ENCODE results near the gene TECTB. TPM values are rescaled to one million over a fixed set of nuclear protein-coding genes. Genes with fewer than 3 reads are reported as not detected.

TECTB gene
- total RNA-seq, 2 donors from 2014 or later: not detected

DNA sequence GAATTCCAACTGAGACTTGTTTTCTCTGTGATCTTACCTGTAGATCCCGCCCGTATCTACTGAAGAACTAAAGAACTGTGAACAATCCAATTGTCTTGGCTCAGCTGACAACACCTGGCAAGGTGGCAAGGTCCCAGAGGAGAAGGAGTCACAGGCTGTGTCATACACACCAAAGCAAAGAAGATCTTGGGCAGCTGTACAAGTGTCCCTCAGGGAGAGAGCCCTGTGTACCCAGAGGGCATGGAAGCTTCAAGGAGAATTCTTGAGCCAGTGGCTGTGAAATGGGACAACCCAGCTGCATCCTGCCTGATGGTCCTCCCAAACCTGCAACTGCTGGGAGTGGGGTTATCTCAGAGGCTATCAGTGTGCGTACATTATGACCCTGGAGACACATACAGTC lies 46.7 kb upstream of the TECTB start:
- Mint-ChIP-seq H3K27ac (no peak overlapping the region), H3K4me1 (peaks cover 9% of the 10 kb centered on the region), H3K27me3 (ENCODE audit: insufficient read depth) (peaks cover 3% of the 10 kb centered on the region), H3K36me3 (ENCODE audit: low read depth) (no peaks in the 10 kb centered on the region), H3K9me3 (peaks cover 20% of the 10 kb centered on the region), H3K4me3 (no peak overlapping the region)
- WGBS, 2 experiments (ENCODE audit: insufficient coverage in 1 of 2, insufficient read length in 1 of 2): 91% methylated on average over 2 to 3 of the region's 3 CpGs
- Histone ChIP-seq H3K27me3 (ENCODE audit: control insufficient read depth, insufficient read depth, low read length, poor library complexity, severe bottlenecking) (no peaks in the 10 kb centered on the region), H3K9ac (ENCODE audit: extremely low read depth, low read length, poor library complexity, severe bottlenecking) (no peak overlapping the region), H3K4me1 (ENCODE audit: control insufficient read depth, insufficient read depth, low read length) (no peaks in the 10 kb centered on the region), H3K27ac (ENCODE audit: low read depth, low read length) (no peak overlapping the region), H3K36me3 (ENCODE audit: control insufficient read depth, insufficient read depth, low read length) (no peaks in the 10 kb centered on the region), H3K4me3 (ENCODE audit: low read length) (no peak overlapping the region), H3K9me3 (ENCODE audit: control insufficient read depth, low read length) (peaks cover 18% of the 10 kb centered on the region)
- no peak for TF ChIP-seq CTCF (conservative IDR thresholded peaks at IDR 0.05)
- DNase-seq: no peak

DNA sequence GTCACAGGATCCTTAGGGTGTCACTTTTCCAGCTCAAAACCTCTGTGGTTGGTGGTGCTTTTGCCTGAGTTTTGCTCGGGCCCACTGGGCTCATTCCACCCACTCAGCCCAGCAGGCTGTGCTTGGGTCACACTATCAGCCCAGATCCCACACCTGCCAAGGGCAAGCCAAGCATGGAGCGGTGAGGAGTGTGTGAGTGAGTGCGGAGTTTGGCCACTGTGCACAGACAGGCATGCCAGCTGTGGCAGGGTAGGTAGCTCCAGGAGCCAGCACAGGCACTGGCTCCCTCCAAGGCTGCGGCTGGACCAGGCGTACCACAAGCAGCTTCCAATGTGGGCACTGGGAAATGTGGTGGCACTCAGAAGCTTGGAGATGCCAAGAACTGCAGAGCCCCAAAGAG lies 43.9 kb upstream of the TECTB start:
- no peak overlapping the region for H3K9ac ChIP-seq (ENCODE audit: extremely low read depth, low read length, poor library complexity, severe bottlenecking)
- no peaks in the 10 kb centered on the region for H3K36me3 Mint-ChIP-seq (ENCODE audit: low read depth)
- 91 to 100% methylated on average over 2 to 5 of the region's 5 CpGs for WGBS, 2 experiments (ENCODE audit: insufficient coverage in 1 of 2, insufficient read length in 1 of 2)
- H3K27ac ChIP-seq (ENCODE audit: low read depth, low read length): no peak overlapping the region
- H3K4me3 Mint-ChIP-seq: no peak overlapping the region
- H3K4me1 ChIP-seq (ENCODE audit: control insufficient read depth, insufficient read depth, low read length): no peaks in the 10 kb centered on the region
- H3K36me3 ChIP-seq (ENCODE audit: control insufficient read depth, insufficient read depth, low read length): no peaks in the 10 kb centered on the region
- H3K4me3 ChIP-seq (ENCODE audit: low read length): no peak overlapping the region
- peaks cover 20% of the 10 kb centered on the region for H3K9me3 Mint-ChIP-seq
- no peak for DNase-seq
- no peak for TF ChIP-seq CTCF (conservative IDR thresholded peaks at IDR 0.05)
- no peaks in the 10 kb centered on the region for H3K27me3 ChIP-seq (ENCODE audit: control insufficient read depth, insufficient read depth, low read length, poor library complexity, severe bottlenecking)
- H3K27ac Mint-ChIP-seq: no peak overlapping the region
- no peaks in the 10 kb centered on the region for H3K4me1 Mint-ChIP-seq
- peaks cover 18% of the 10 kb centered on the region for H3K9me3 ChIP-seq (ENCODE audit: control insufficient read depth, low read length)
- H3K27me3 Mint-ChIP-seq (ENCODE audit: insufficient read depth): peaks cover 3% of the 10 kb centered on the region

- no peaks in the 10 kb centered on the region for H3K27me3 ChIP-seq (ENCODE audit: control insufficient read depth, insufficient read depth, low read length, poor library complexity, severe bottlenecking)
- H3K4me3 ChIP-seq (ENCODE audit: low read length): no peak overlapping the region
- H3K36me3 Mint-ChIP-seq (ENCODE audit: low read depth): no peaks in the 10 kb centered on the region
- no peaks in the 10 kb centered on the region for H3K36me3 ChIP-seq (ENCODE audit: control insufficient read depth, insufficient read depth, low read length)
- WGBS, 2 experiments (ENCODE audit: insufficient coverage in 1 of 2, insufficient read length in 1 of 2): 87 to 92% methylated on average over 8 to 13 of the region's 13 CpGs
- peaks cover 20% of the 10 kb centered on the region for H3K9me3 Mint-ChIP-seq
- DNase-seq: no peak
- peaks cover 18% of the 10 kb centered on the region for H3K9me3 ChIP-seq (ENCODE audit: control insufficient read depth, low read length)
- H3K4me3 Mint-ChIP-seq: no peak overlapping the region
- no peak overlapping the region for H3K9ac ChIP-seq (ENCODE audit: extremely low read depth, low read length, poor library complexity, severe bottlenecking)
- H3K27ac Mint-ChIP-seq: no peak overlapping the region
- no peaks in the 10 kb centered on the region for H3K4me1 ChIP-seq (ENCODE audit: control insufficient read depth, insufficient read depth, low read length)
- H3K27me3 Mint-ChIP-seq (ENCODE audit: insufficient read depth): peaks cover 3% of the 10 kb centered on the region
- no peaks in the 10 kb centered on the region for H3K4me1 Mint-ChIP-seq
- H3K27ac ChIP-seq (ENCODE audit: low read depth, low read length): no peak overlapping the region
- no peak for TF ChIP-seq CTCF (conservative IDR thresholded peaks at IDR 0.05)
Observed at GRCh38 chr10:112240441-112240840, 42.8 kb upstream of the TECTB start.

Data from endodermal cell (in vitro differentiated cells).